Brain pericyte (primary cell): Measurements from ENCODE around the gene HMX3.

Experiments
- DNase-seq: peaks from one replicate; pipeline ENCODE4 v3.0.0-alpha.2; 2012; ENCODE audit warnings: low read depth, low spot score

The HMX3 gene

GRCh38 chr10:123147635-123148413 is 12.1 kb downstream of the HMX3 start, which contains the start of gene HMX2:
TSS of gene HMX2 (plus strand) at chr10:123148136. CDS start at chr10:123148379, 243 bp downstream.
- no peak for DNase-seq

GRCh38 chr10:123148414-123149161 is 12.8 kb downstream of the HMX3 start:
- no peak for DNase-seq

- DNase-seq, result no peak
Observed at GRCh38 chr10:123149162-123149567, 13.4 kb downstream of the HMX3 start.

GRCh38 chr10:123149568-123150270 is 13.9 kb downstream of the HMX3 start:
- DNase-seq, result no peak

GRCh38 chr10:123150271-123150985 is 14.7 kb downstream of the HMX3 start:
- DNase-seq, result no peak

- DNase-seq, result no peak
Observed at GRCh38 chr10:123150986-123151736, 15.4 kb downstream of the HMX3 start.

- DNase-seq, result no peak
Observed at GRCh38 chr10:123151737-123152135, 16.0 kb downstream of the HMX3 start.

- no peak for DNase-seq
Observed at GRCh38 chr10:123153486-123154091, 17.8 kb downstream of the HMX3 start.

GRCh38 chr10:123154092-123154710 is 18.4 kb downstream of the HMX3 start, which contains the start of gene BUB3:
TSS of gene BUB3 (plus strand) at chr10:123154402. CDS start at chr10:123154918, 516 bp downstream.
- DNase-seq, result peak; percentile 99

- no peak for DNase-seq
Observed at GRCh38 chr10:123154711-123155505, 19.1 kb downstream of the HMX3 start.

- no peak for DNase-seq
Observed at GRCh38 chr10:123156078-123156477, 20.3 kb downstream of the HMX3 start.

- no peak for DNase-seq
Observed at GRCh38 chr10:123157210-123157609, 21.4 kb downstream of the HMX3 start.

GRCh38 chr10:123158682-123159081 is 22.9 kb downstream of the HMX3 start:
- no peak for DNase-seq

GRCh38 chr10:123160311-123160980 is 24.7 kb downstream of the HMX3 start:
- no peak for DNase-seq

GRCh38 chr10:123164319-123164718 is 28.5 kb downstream of the HMX3 start:
- no peak for DNase-seq

GRCh38 chr10:123165445-123166072 is 29.8 kb downstream of the HMX3 start:
- no peak for DNase-seq

GRCh38 chr10:123166618-123167017 is 30.8 kb downstream of the HMX3 start:
- no peak for DNase-seq

- no peak for DNase-seq
Observed at GRCh38 chr10:123170961-123171360, 35.2 kb downstream of the HMX3 start.
